Cardiac muscle cell (in vitro differentiated cells and primary cell): ENCODE results near the gene ARMC2. TPM values are rescaled to one million over a fixed set of nuclear protein-coding genes. Genes with fewer than 3 reads are reported as not detected.
A peak's percentile ranks its signal among the peaks of the same experiment; 100 is the strongest.

ENCODE experiments used
- DNase-seq, 2 donors: peaks; one replicate each; pipeline versions ENCODE4 v3.0.0 to v3.0.0-alpha.2; 2010 to 2017; ENCODE audit warnings: low read depth in 1 of 2, low spot score in 1 of 2
- H3K27ac ChIP-seq: fragments of 200-600 bp; sonication (generic); 2 replicates; pipeline ENCODE4 v1.5.1; 2016
- H3K27me3 ChIP-seq: fragments of 200-600 bp; sonication (generic); 2 replicates; pipeline ENCODE4 v1.6.0; 2016; ENCODE audit warnings: control low read depth
- H3K36me3 ChIP-seq: fragments of 200-600 bp; sonication (generic); 2 replicates; pipeline ENCODE4 v1.5.1; 2016; ENCODE audit warnings: control low read depth
- H3K4me1 ChIP-seq: fragments of 200-600 bp; sonication (generic); 2 replicates; pipeline ENCODE4 v1.8.1; 2017; ENCODE audit warnings: low read depth, mild to moderate bottlenecking, mixed run types
- H3K4me3 ChIP-seq: fragments of 200-600 bp; sonication (generic); 2 replicates; pipeline ENCODE4 v1.5.1; 2016; ENCODE audit warnings: mild to moderate bottlenecking
- H3K9me3 ChIP-seq: fragments of 200-600 bp; sonication (generic); 2 replicates; pipeline ENCODE4 v1.5.1; 2017; ENCODE audit warnings: low read depth, mild to moderate bottlenecking, control low read depth
- CTCF ChIP-seq: IDR thresholded peaks from 2 replicates; pipeline ENCODE4 v1.5.1; 2012; ENCODE audit warnings: low read depth, mild to moderate bottlenecking, low read length
- polyA plus RNA-seq: library from polyadenylated mRNA; unstranded; fragments of >200 nt; fragmentation: Nextera tagmentation; extraction: Ambion mirVana; gene quantifications from 2 replicates; pipeline ENCODE4 v1.2.1, GENCODE V29; 2016
- total RNA-seq: library from RNA; depleted of rRNA; stranded (reverse); fragments of >200 nt; gene quantifications from 2 replicates; pipeline ENCODE4 v1.2.3, GENCODE V29; 2016

The ARMC2 gene
- total and polyA plus RNA-seq, 2 experiments from 2014 or later = 2.6 to 3.3 TPM

GRCh38 chr6:108951351-108951953 is 103.2 kb downstream of the ARMC2 start:
- no peak for TF ChIP-seq CTCF
- no peaks in the 10 kb centered on the region for H3K36me3 ChIP-seq
- H3K27ac ChIP-seq = no peak overlapping the region
- no peaks in the 10 kb centered on the region for H3K27me3 ChIP-seq
- no peak overlapping the region for H3K4me3 ChIP-seq
- peak in 1 of 2 donors; percentile 75 for DNase-seq
- H3K9me3 ChIP-seq = no peaks in the 10 kb centered on the region
- H3K4me1 ChIP-seq = peaks cover 3% of the 10 kb centered on the region

GRCh38 chr6:108952776-108953486 is 104.7 kb downstream of the ARMC2 start:
- H3K27ac ChIP-seq = no peak overlapping the region
- no peaks in the 10 kb centered on the region for H3K36me3 ChIP-seq
- TF ChIP-seq CTCF = no peak

GRCh38 chr6:108953681-108954080 is 105.5 kb downstream of the ARMC2 start:
- Histone ChIP-seq H3K36me3 (no peaks in the 10 kb centered on the region), H3K4me1 (no peaks in the 10 kb centered on the region), H3K4me3 (no peak overlapping the region), H3K27ac (no peak overlapping the region), H3K9me3 (no peaks in the 10 kb centered on the region), H3K27me3 (no peaks in the 10 kb centered on the region)
- DNase-seq = peak in 1 of 2 donors; percentile 33
- TF ChIP-seq CTCF = no peak

More at GRCh38 chr6:108952776-108953486, 104.7 kb downstream of the ARMC2 start:
- H3K4me1 ChIP-seq = no peaks in the 10 kb centered on the region
- no peaks in the 10 kb centered on the region for H3K9me3 ChIP-seq
- H3K4me3 ChIP-seq = no peak overlapping the region
- no peaks in the 10 kb centered on the region for H3K27me3 ChIP-seq
- no peak for DNase-seq

- no peak overlapping the region for H3K4me3 ChIP-seq
- H3K4me1 ChIP-seq = no peaks in the 10 kb centered on the region
- no peak for TF ChIP-seq CTCF
- no peaks in the 10 kb centered on the region for H3K9me3 ChIP-seq
- no peak overlapping the region for H3K27ac ChIP-seq
- H3K27me3 ChIP-seq = no peaks in the 10 kb centered on the region
- H3K36me3 ChIP-seq = no peaks in the 10 kb centered on the region
- DNase-seq = no peak
Measured at GRCh38 chr6:108955329-108955949, 107.2 kb downstream of the ARMC2 start.

- Histone ChIP-seq H3K27ac (no peak overlapping the region), H3K36me3 (no peaks in the 10 kb centered on the region), H3K4me1 (no peaks in the 10 kb centered on the region), H3K27me3 (no peaks in the 10 kb centered on the region), H3K9me3 (no peaks in the 10 kb centered on the region), H3K4me3 (no peak overlapping the region)
- DNase-seq = no peak
- no peak for TF ChIP-seq CTCF
Measured at GRCh38 chr6:108957221-108957620, 109.0 kb downstream of the ARMC2 start.
